Measurements from ENCODE around the gene POU4F1. TPM values are rescaled to one million over a fixed set of nuclear protein-coding genes. Genes with fewer than 3 reads are reported as not detected.
"Not testable (repeated sequence)": the region's sequence is repeated elsewhere in the genome, so short reads cannot be mapped to it uniquely, and the experiment has no call there.

The POU4F1 gene
- polyA plus RNA-seq, 1 donor from 2014 or later: not detected

DNA sequence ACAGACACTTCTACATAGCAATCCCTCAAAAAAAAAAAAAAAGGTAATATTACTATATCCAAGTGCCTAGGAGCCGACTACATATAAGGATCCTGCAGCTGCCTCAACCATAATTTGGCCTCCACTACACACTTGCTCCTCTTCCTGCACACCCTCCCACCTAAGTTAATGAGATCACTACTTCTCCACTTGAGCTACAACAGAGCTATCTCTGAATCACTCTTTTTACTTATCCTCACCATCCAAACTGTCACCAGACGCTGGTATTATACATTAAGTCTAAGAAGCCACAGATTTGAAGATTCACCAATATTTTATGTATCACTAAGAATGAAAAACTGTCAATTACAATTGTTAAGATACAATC lies 47.3 kb upstream of the POU4F1 start:
- TF ChIP-seq, protein P1, sequence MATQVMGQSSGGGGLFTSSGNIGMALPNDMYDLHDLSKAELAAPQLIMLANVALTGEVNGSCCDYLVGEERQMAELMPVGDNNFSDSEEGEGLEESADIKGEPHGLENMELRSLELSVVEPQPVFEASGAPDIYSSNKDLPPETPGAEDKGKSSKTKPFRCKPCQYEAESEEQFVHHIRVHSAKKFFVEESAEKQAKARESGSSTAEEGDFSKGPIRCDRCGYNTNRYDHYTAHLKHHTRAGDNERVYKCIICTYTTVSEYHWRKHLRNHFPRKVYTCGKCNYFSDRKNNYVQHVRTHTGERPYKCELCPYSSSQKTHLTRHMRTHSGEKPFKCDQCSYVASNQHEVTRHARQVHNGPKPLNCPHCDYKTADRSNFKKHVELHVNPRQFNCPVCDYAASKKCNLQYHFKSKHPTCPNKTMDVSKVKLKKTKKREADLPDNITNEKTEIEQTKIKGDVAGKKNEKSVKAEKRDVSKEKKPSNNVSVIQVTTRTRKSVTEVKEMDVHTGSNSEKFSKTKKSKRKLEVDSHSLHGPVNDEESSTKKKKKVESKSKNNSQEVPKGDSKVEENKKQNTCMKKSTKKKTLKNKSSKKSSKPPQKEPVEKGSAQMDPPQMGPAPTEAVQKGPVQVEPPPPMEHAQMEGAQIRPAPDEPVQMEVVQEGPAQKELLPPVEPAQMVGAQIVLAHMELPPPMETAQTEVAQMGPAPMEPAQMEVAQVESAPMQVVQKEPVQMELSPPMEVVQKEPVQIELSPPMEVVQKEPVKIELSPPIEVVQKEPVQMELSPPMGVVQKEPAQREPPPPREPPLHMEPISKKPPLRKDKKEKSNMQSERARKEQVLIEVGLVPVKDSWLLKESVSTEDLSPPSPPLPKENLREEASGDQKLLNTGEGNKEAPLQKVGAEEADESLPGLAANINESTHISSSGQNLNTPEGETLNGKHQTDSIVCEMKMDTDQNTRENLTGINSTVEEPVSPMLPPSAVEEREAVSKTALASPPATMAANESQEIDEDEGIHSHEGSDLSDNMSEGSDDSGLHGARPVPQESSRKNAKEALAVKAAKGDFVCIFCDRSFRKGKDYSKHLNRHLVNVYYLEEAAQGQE (IDR thresholded peaks at IDR 0.05; ENCODE audit: borderline replicate concordance): no peak
- TF ChIP-seq MXI1 (conservative IDR thresholded peaks at IDR 0.05; ENCODE audit: poor library complexity, severe bottlenecking): no peak
- no peak for TF ChIP-seq EZH2 (IDR thresholded peaks at IDR 0.05; ENCODE audit: borderline replicate concordance, insufficient read depth, low read length, poor library complexity, severe bottlenecking)
- no peak for TF ChIP-seq EP300 (conservative IDR thresholded peaks at IDR 0.05; ENCODE audit: poor library complexity, severe bottlenecking)
- TF ChIP-seq, protein P2, sequence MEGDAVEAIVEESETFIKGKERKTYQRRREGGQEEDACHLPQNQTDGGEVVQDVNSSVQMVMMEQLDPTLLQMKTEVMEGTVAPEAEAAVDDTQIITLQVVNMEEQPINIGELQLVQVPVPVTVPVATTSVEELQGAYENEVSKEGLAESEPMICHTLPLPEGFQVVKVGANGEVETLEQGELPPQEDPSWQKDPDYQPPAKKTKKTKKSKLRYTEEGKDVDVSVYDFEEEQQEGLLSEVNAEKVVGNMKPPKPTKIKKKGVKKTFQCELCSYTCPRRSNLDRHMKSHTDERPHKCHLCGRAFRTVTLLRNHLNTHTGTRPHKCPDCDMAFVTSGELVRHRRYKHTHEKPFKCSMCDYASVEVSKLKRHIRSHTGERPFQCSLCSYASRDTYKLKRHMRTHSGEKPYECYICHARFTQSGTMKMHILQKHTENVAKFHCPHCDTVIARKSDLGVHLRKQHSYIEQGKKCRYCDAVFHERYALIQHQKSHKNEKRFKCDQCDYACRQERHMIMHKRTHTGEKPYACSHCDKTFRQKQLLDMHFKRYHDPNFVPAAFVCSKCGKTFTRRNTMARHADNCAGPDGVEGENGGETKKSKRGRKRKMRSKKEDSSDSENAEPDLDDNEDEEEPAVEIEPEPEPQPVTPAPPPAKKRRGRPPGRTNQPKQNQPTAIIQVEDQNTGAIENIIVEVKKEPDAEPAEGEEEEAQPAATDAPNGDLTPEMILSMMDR (IDR thresholded peaks at IDR 0.05; ENCODE audit: poor library complexity, severe bottlenecking): no peak
- no peak for TF ChIP-seq POLR2AphosphoS5 (IDR thresholded peaks at IDR 0.05)
- TF ChIP-seq SMC3 (conservative IDR thresholded peaks at IDR 0.05; ENCODE audit: poor library complexity): no peak
- TF ChIP-seq TAF1 (IDR thresholded peaks at IDR 0.05; ENCODE audit: low read depth): no peak
- no peak for TF ChIP-seq RAD21 (conservative IDR thresholded peaks at IDR 0.05)
- no peak overlapping the region for H3K4me3 ChIP-seq (ENCODE audit: low read length)
- H3K27ac ChIP-seq (ENCODE audit: low read length): no peak overlapping the region
- no peak overlapping the region for H3K4me2 ChIP-seq (ENCODE audit: low read length)
- no peaks in the 10 kb centered on the region for H3K27me3 ChIP-seq (ENCODE audit: insufficient read depth, low read depth, low read length)
- H4K20me1 ChIP-seq (ENCODE audit: insufficient read depth): no peaks in the 10 kb centered on the region
- H3K36me3 ChIP-seq (ENCODE audit: insufficient read depth, low read length): no peaks in the 10 kb centered on the region
- peaks cover 66% of the 10 kb centered on the region for H3K79me2 ChIP-seq (replicated peaks; ENCODE audit: insufficient read depth, low read length)
- H3K9me3 ChIP-seq (ENCODE audit: low read length): no peaks in the 10 kb centered on the region
- H2AFZ ChIP-seq (ENCODE audit: low read depth, low read length): no peak overlapping the region
- H3K9me2 ChIP-seq (ENCODE audit: insufficient read depth, low read length): no peaks in the 10 kb centered on the region
- no peaks in the 10 kb centered on the region for H3F3A ChIP-seq (ENCODE audit: insufficient read depth, low read length, poor library complexity, severe bottlenecking)
- H3K9ac ChIP-seq (ENCODE audit: low read length): no peak overlapping the region

DNA sequence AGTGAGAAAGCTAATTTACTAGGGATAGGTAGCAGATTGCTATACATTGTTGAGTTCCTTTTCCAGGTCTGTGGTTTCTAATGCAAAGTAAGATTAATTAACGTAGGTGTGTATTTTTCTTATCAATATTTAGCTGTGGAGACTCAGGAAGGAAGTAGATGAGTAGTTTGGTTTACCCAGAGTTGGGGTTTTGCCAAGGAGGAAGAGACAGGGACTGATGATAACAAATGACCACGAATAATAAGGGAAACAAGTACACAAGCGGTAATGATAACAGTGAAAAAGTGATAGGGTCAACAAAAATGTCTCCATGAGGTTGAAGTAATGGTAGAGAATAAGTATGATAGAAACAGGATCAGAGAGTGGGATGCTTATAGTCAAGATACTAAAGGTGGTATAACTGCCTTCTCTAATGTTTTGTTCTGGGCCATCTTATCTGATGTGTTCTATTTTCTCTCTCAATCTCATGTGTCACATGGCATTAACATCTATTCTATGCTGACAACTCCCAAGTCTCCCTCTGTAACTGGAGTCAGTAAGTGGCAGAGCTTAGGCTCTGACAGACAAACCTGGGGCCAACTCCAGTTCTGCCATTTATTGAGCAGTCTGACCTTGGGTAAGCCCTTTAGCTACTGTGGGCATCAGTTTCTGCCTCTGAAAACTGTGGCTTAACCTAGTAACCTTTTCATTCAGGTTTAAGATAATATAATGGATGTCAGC lies 46.8 kb upstream of the POU4F1 start:
- Histone ChIP-seq H3F3A (ENCODE audit: insufficient read depth, low read length, poor library complexity, severe bottlenecking) (no peaks in the 10 kb centered on the region), H3K9me2 (ENCODE audit: insufficient read depth, low read length) (no peaks in the 10 kb centered on the region), H3K9ac (ENCODE audit: low read length) (no peak overlapping the region), H3K9me3 (ENCODE audit: low read length) (no peaks in the 10 kb centered on the region), H3K4me3 (ENCODE audit: low read length) (no peak overlapping the region), H3K4me2 (ENCODE audit: low read length) (no peak overlapping the region), H3K27ac (ENCODE audit: low read length) (no peak overlapping the region), H2AFZ (ENCODE audit: low read depth, low read length) (no peak overlapping the region), H3K27me3 (ENCODE audit: insufficient read depth, low read depth, low read length) (no peaks in the 10 kb centered on the region), H3K36me3 (ENCODE audit: insufficient read depth, low read length) (no peaks in the 10 kb centered on the region), H3K79me2 (replicated peaks; ENCODE audit: insufficient read depth, low read length) (peaks cover 61% of the 10 kb centered on the region), H4K20me1 (ENCODE audit: insufficient read depth) (no peaks in the 10 kb centered on the region)
- TF ChIP-seq EP300 (conservative IDR thresholded peaks at IDR 0.05; ENCODE audit: poor library complexity, severe bottlenecking): no peak
- TF ChIP-seq, protein P2 (IDR thresholded peaks at IDR 0.05; ENCODE audit: poor library complexity, severe bottlenecking): no peak
- TF ChIP-seq SMC3 (conservative IDR thresholded peaks at IDR 0.05; ENCODE audit: poor library complexity): no peak
- no peak for TF ChIP-seq TAF1 (IDR thresholded peaks at IDR 0.05; ENCODE audit: low read depth)
- TF ChIP-seq RAD21 (conservative IDR thresholded peaks at IDR 0.05): no peak
- TF ChIP-seq, protein P1 (IDR thresholded peaks at IDR 0.05; ENCODE audit: borderline replicate concordance): no peak
- TF ChIP-seq EZH2 (IDR thresholded peaks at IDR 0.05; ENCODE audit: borderline replicate concordance, insufficient read depth, low read length, poor library complexity, severe bottlenecking): no peak
- no peak for TF ChIP-seq MXI1 (conservative IDR thresholded peaks at IDR 0.05; ENCODE audit: poor library complexity, severe bottlenecking)
- no peak for TF ChIP-seq POLR2AphosphoS5 (IDR thresholded peaks at IDR 0.05)

DNA sequence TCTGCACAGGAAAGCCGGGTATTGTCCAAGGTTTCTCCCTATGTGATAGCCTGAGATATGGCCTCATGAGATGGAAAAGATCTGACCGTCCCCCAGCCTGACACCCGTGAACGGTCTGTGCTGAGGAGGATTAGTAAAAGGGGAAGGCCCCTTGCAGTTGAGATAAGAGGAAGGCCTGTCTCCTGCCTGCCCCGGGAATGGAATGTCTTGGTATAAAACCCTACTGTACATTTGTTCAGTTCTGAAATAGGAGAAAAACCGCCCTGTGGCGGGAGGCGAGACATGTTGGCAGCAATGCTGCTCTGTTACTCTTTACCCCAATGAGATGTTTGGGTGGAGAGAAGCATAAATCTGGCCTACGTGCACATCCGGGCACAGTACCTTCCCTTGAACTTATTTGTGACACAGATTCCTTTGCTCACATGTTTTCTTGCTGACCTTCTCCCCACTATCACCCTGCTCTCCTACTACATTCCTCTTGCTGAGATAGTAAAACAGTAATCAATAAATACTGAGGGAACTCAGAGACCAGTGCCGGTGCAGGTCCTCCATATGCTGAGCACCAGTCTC lies 43.8 kb upstream of the POU4F1 start:
- H4K20me1 ChIP-seq (ENCODE audit: insufficient read depth); H3K4me2 ChIP-seq (ENCODE audit: low read length): not testable (repeated sequence)

More for the DNA sequence above, 43.8 kb upstream of the POU4F1 start:
- H3K27ac ChIP-seq (ENCODE audit: low read length); H3K4me3 ChIP-seq (ENCODE audit: low read length); H3K36me3 ChIP-seq (ENCODE audit: insufficient read depth, low read length); H2AFZ ChIP-seq (ENCODE audit: low read depth, low read length); H3F3A ChIP-seq (ENCODE audit: insufficient read depth, low read length, poor library complexity, severe bottlenecking); H3K27me3 ChIP-seq (ENCODE audit: insufficient read depth, low read depth, low read length); H3K9me3 ChIP-seq (ENCODE audit: low read length); H3K9me2 ChIP-seq (ENCODE audit: insufficient read depth, low read length); H3K9ac ChIP-seq (ENCODE audit: low read length): not testable (repeated sequence)
- H3K79me2 ChIP-seq (replicated peaks; ENCODE audit: insufficient read depth, low read length): peaks cover 39% of the 10 kb centered on the region
